Muscle layer of duodenum (tissue), 2 donors: ENCODE results near the gene UBE2E1.

ENCODE experiments used
- H3K27ac ChIP-seq: one replicate; pipeline ENCODE4 v1.7.0; 2013; ENCODE audit warnings: mild to moderate bottlenecking, low read length
- H3K27me3 ChIP-seq: one replicate; pipeline ENCODE4 v1.7.0; 2013; ENCODE audit warnings: low read depth, mild to moderate bottlenecking, control low read depth, low read length
- H3K36me3 ChIP-seq, 2 donors: one replicate each; pipeline ENCODE4 v1.7.0; 2013; ENCODE audit warnings: low read length in 2 of 2, control low read depth in 1 of 2, mild to moderate bottlenecking in 1 of 2; ENCODE audit not compliant: insufficient read depth in 2 of 2, control insufficient read depth in 1 of 2
- H3K4me1 ChIP-seq, 2 donors: one replicate each; pipeline ENCODE4 v1.7.0; 2013; ENCODE audit warnings: low read length in 2 of 2, mild to moderate bottlenecking in 2 of 2, control low read depth in 1 of 2, moderate library complexity in 1 of 2; ENCODE audit not compliant: insufficient read depth in 2 of 2, control insufficient read depth in 1 of 2
- H3K4me3 ChIP-seq, 2 donors: one replicate each; pipeline ENCODE4 v1.7.0; 2013; ENCODE audit warnings: low read length in 2 of 2, low read depth in 1 of 2, mild to moderate bottlenecking in 1 of 2
- H3K9me3 ChIP-seq, 2 donors: one replicate each; pipeline ENCODE4 v1.7.0; 2013; ENCODE audit warnings: low read length in 2 of 2, control low read depth in 1 of 2, mild to moderate bottlenecking in 1 of 2; ENCODE audit not compliant: control insufficient read depth in 1 of 2
- donor health status: healthy.

Gene UBE2E1

DNA sequence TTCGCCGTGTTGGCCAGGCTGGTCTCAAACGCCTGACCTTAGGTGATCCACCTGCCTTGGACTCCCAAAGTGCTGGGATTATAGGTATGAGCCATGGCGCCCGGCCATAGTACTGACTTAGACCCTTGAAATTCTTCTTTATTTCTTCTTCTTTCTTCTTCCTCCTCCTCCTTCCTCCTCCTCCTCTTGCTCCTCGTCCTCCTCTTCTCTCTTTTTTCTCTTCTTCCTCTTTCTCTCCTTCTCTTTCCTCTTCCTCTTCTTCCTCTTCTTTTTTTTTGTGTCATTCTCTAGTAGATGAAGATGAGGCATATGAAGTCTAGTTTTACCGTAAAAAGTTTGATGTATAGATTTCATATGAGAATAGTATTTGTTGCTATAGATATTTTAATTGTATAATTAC is 120.5 kb downstream of the UBE2E1 start:
- no peak overlapping the region for H3K4me3 ChIP-seq
- H3K4me1 ChIP-seq, result no peaks in the 10 kb centered on the region
- no peaks in the 10 kb centered on the region for H3K27me3 ChIP-seq
- no peaks in the 10 kb centered on the region for H3K9me3 ChIP-seq
- peaks cover 0 to 15% of the 10 kb centered on the region in 2 donors for H3K36me3 ChIP-seq
- H3K27ac ChIP-seq, result no peak overlapping the region

DNA sequence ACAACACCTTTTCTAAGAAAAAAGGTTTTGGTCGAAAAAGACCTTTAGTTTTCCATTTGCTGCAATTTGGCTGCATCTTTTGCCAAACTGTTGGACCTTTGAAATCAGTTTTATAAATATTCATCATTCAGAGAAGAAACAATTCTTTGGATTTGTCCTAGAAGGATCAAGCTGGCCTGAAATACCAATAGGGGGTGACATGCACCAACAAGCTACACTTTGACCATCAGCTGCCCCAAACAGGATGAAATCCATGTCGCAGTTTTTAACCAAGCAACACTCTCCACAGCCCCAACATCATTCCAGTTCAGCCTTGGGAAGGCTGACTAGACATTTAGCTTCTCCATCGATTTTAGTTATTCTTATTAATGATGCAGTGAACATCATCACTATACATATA is 121.0 kb downstream of the UBE2E1 start:
- H3K4me3 ChIP-seq, result no peak overlapping the region

DNA sequence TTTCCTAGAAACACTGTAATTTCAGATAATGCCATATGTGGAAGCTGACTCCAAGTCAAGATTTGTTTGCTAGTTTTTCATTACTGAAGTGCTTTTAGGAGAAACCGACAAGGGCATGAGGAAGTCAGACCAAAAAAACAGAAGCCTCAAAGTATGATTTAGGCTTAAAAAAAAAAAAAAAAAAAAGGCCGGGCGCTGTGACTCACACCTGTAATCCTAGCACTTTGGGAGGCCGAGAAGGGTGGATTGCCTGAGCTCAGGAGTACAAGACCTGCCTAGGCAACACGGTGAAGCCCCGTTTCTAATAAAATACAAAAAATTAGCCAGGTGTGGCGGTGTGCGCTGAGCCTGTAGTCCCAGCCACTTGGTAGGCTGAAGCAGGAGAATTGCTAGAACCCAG is 122.8 kb downstream of the UBE2E1 start:
- Histone ChIP-seq H3K9me3 (no peaks in the 10 kb centered on the region), H3K4me1 (no peaks in the 10 kb centered on the region), H3K36me3 (no peaks in the 10 kb centered on the region), H3K4me3 (no peak overlapping the region), H3K27me3 (no peaks in the 10 kb centered on the region), H3K27ac (no peak overlapping the region)

More for the DNA sequence above, 121.0 kb downstream of the UBE2E1 start:
- Histone ChIP-seq H3K9me3 (no peaks in the 10 kb centered on the region), H3K27ac (no peak overlapping the region), H3K36me3 (peaks cover 0 to 10% of the 10 kb centered on the region in 2 donors), H3K27me3 (no peaks in the 10 kb centered on the region), H3K4me1 (no peaks in the 10 kb centered on the region)

DNA sequence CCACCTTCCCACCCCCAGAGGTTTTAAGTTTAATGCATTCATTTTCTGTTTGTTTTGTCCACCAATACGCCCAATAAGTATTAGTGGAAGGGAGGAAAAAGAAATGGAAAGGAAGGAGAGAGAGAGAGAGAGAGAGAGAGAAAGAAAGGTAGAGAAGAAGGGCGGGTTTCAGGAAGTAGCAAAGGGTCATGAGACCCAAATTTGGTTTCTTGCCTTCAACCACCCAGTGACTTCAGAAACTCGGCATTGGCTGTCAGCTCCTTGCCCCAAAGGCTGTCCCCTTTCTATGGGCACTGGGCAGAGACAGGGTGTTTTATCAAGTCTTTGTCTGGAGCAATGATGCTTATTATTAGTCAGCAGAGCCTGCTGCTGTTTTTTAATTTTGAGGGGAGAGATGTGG is 125.8 kb downstream of the UBE2E1 start:
- no peaks in the 10 kb centered on the region for H3K4me1 ChIP-seq
- no peaks in the 10 kb centered on the region for H3K27me3 ChIP-seq
- no peaks in the 10 kb centered on the region for H3K36me3 ChIP-seq
- no peak overlapping the region for H3K27ac ChIP-seq
- H3K4me3 ChIP-seq, result no peak overlapping the region
- no peaks in the 10 kb centered on the region for H3K9me3 ChIP-seq

DNA sequence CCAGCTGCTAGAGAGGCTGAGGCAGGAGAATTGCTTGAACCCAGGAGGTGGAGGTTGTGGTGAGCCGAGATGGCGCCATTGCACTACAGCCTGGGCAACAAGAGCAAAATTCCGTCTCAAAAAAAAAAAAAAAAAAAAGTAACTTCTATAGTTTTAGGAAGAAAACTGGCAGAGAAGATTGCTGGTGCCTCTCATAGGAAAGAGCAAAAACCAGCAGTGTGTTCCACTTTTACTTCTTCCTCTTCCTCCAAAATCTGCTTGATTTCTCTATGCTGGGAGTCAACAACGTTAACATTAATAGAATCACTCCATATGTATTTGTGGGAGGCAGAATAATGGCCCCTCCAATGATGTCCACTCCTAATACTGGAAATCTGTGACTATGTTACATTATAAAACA is 126.8 kb downstream of the UBE2E1 start:
- no peaks in the 10 kb centered on the region for H3K36me3 ChIP-seq

DNA sequence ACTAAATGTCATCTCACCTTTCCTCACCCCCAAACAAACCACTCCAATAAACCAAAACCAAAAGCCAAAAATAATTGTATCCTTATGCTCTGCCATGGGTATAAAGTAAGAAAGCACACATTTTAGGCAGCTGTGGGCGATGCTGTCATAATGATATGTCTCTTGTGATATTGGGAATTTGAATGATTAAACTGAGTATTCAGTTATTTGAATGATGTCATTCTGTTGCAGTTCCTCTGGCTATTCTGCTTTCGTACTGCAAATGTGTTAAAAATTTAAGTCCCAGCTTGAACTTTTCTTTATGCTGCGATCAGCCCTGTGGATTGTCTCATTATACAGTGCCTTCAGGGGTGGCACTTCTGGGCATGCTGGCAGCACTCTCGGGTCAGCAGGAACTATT is 128.5 kb downstream of the UBE2E1 start:
- H3K27me3 ChIP-seq, result no peaks in the 10 kb centered on the region
- H3K4me1 ChIP-seq, result no peaks in the 10 kb centered on the region
- H3K27ac ChIP-seq, result no peak overlapping the region
- no peaks in the 10 kb centered on the region for H3K36me3 ChIP-seq
- no peak overlapping the region for H3K4me3 ChIP-seq
- no peaks in the 10 kb centered on the region for H3K9me3 ChIP-seq

More for the DNA sequence above, 126.8 kb downstream of the UBE2E1 start:
- H3K4me1 ChIP-seq, result no peaks in the 10 kb centered on the region
- no peaks in the 10 kb centered on the region for H3K9me3 ChIP-seq
- H3K27ac ChIP-seq, result no peak overlapping the region
- H3K4me3 ChIP-seq, result no peak overlapping the region
- H3K27me3 ChIP-seq, result no peaks in the 10 kb centered on the region

DNA sequence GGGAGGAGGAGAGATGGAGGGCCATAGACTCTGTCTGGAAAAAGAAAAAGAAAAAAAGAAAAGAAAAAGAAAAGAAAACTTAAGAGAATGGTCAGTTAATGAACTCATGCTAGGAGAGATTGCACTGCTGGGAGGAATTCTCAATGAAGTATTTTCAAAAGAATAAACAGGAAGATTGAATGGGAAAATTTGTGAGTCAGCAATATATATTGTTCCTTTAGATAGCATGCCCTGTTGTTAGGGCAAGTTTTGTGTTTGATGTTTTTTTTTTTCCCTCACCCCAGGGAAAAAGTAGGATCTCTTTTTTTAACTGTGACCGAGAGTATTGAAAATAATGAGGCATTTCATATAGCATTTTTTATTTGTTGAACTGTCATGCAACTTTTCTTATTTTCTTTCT is 131.5 kb downstream of the UBE2E1 start:
- Histone ChIP-seq H3K4me1 (no peaks in the 10 kb centered on the region), H3K4me3 (no peak overlapping the region), H3K27ac (no peak overlapping the region), H3K36me3 (no peaks in the 10 kb centered on the region), H3K27me3 (no peaks in the 10 kb centered on the region), H3K9me3 (no peaks in the 10 kb centered on the region)

DNA sequence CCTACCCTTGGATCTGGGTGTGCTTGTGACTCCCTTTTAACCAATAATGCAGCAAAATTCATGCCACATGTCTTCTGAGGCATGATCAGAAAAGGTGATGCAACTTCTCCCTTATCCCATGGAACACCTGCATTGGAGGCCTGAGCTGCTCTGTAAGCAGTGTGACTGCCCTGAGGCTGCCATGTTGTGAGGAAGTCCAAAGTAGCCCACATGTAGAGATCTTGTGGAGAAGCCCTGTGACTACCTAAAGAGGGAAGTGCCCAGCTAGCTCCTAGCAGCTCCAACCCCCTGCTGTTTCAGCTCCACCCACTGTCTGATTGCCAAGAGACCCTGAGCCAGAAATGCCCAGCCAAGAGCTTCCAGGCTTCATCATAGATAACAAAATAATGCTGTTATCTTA is 132.9 kb downstream of the UBE2E1 start:
- Histone ChIP-seq H3K27me3 (no peaks in the 10 kb centered on the region), H3K9me3 (no peaks in the 10 kb centered on the region), H3K4me1 (no peaks in the 10 kb centered on the region), H3K4me3 (no peak overlapping the region), H3K27ac (no peak overlapping the region), H3K36me3 (no peaks in the 10 kb centered on the region)

DNA sequence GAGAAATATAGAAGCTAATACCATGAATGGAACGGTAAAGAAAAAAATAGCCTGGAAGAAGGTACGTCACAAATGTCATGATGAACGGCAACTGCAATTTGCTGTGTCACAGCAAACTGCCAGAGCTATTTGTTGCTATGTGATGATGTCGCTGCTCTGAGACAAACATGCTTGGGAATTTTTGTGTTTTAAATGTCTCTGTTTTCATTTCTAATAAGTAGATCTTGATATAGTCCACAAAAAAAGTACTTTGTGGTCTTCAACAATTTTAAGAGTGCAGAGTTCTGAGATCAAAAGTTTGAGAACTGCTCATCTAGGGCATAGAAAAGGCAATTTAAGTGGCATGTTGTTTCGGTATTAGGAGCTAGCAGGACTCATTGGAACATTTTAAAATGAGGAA is 135.0 kb downstream of the UBE2E1 start:
- Histone ChIP-seq H3K27me3 (no peaks in the 10 kb centered on the region), H3K4me1 (no peaks in the 10 kb centered on the region), H3K36me3 (no peaks in the 10 kb centered on the region), H3K9me3 (no peaks in the 10 kb centered on the region), H3K27ac (no peak overlapping the region), H3K4me3 (no peak overlapping the region)
